LNCaP clone FGC (cell line): Measurements from ENCODE around the gene ARL8B.
"Not testable (repeated sequence)": the region's sequence is repeated elsewhere in the genome, so short reads cannot be mapped to it uniquely, and the experiment has no call there.

Source experiments
- DNase-seq: peaks from one replicate; pipeline ENCODE4 v3.0.0-alpha.2; 2011; ENCODE audit warnings: low read depth
- H3K4me3 ChIP-seq: 2 replicates; pipeline ENCODE4 v1.5.1; 2011; ENCODE audit warnings: mild to moderate bottlenecking, low read depth, low read length, control low read depth
- TF ChIP-seq, protein P1 (sequence below): IDR thresholded peaks from 2 replicates; pipeline ENCODE4 v1.5.1; 2012; ENCODE audit warnings: mild to moderate bottlenecking; ENCODE audit not compliant: control insufficient read depth, insufficient read depth; ENCODE audit errors: extremely low read depth

Gene ARL8B

DNA sequence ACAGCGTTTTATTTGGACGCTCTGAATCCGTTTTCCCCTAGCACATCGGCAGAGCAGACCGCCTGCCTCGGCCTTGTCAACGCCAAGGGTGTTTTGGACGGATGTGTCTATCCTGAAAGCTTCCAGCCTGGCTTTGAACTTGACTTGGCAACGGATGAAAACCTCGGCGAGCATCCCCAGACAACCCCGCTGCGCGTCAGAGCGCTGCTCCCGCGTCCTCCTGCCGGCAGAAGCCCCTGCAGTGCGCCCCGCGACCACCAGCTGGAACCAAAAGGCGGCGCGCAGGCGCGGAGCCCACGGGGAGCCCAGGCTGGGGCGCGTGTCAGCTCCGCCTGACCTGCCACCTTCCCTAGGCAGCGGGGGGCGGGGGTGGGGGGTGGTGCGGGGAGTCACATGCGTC, 26.2 kb upstream of the ARL8B start:
- DNase-seq, result no peak
- H3K4me3 ChIP-seq, result no peak overlapping the region
- TF ChIP-seq, protein P1, sequence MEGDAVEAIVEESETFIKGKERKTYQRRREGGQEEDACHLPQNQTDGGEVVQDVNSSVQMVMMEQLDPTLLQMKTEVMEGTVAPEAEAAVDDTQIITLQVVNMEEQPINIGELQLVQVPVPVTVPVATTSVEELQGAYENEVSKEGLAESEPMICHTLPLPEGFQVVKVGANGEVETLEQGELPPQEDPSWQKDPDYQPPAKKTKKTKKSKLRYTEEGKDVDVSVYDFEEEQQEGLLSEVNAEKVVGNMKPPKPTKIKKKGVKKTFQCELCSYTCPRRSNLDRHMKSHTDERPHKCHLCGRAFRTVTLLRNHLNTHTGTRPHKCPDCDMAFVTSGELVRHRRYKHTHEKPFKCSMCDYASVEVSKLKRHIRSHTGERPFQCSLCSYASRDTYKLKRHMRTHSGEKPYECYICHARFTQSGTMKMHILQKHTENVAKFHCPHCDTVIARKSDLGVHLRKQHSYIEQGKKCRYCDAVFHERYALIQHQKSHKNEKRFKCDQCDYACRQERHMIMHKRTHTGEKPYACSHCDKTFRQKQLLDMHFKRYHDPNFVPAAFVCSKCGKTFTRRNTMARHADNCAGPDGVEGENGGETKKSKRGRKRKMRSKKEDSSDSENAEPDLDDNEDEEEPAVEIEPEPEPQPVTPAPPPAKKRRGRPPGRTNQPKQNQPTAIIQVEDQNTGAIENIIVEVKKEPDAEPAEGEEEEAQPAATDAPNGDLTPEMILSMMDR, result no peak

DNA sequence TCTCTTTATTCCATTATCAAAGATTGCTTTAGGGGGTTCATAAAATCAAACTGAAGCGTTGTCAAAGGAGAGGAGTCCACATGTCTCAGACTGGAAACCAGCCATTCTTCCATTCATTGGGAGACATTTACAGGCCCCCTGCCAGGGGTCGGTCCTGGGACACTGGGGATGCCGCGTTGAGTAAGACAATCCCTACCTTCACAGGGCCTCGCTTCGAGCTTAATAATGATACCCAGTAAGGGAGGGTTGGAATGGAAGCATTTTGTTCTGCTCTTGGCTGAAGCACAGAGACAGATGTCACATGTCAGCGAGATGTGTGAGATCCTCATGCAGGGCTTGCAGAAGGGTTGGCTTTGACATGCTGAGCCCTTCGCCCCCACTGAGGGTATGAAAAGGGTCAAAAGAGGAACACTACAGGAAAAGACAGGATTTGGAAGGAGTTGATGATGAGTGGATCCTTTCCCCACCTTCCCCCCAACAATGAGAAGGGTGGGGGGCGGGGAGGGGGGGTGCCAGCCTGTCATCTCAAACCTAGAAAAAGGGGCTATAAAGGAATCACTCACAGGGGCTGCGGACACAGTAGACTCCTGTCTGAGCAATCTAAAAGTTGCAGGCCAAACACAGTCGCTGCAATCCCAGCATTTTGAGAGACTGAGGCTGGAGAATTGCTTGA, 25.6 kb upstream of the ARL8B start:
- H3K4me3 ChIP-seq, result no peak overlapping the region
- no peak for DNase-seq
- TF ChIP-seq, protein P1, result no peak

DNA sequence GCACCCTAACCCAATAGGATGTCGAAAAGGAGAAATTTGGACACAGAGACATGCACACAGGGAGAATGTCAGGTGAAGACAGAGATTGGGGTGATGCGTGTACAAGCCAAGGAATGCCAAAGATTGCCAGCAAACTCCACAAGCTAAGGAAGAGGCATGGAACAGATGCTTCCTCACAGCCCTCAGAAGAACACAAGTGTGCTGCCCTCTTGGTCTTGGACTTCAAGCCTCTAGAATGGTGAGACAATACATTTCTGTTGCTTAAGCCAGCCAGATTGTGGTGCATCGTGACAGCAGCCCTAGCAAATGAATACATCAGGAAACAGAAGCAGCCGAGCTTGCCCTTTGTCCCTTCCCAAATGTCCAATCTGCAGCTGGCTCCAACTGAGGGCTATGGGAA, 23.7 kb upstream of the ARL8B start:
- no peak overlapping the region for H3K4me3 ChIP-seq
- DNase-seq, result no peak
- TF ChIP-seq, protein P1, result no peak

DNA sequence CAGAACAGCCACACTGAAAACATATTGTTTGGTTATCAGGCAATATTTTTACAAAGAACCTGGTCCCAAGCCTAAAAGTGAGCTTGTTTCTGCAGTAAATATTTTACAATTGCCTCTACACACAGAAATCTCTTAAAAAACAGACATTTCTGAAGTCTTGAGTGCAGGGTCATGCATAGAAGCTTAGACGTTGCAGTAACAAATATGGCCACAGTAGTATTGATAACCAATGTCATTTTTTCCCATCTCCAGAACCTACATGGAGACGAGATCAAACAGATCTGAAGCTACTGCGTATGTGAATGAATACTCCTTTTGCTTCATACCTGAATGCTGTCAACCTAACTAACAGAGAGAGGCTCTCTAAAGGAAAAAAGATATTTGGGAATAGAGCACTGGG, 19.6 kb upstream of the ARL8B start:
- no peak for DNase-seq
- H3K4me3 ChIP-seq, result no peak overlapping the region
- TF ChIP-seq, protein P1, result no peak

GRCh38 chr3:5103743-5104142, 18.3 kb upstream of the ARL8B start:
- DNase-seq, result no peak
- H3K4me3 ChIP-seq, result no peak overlapping the region
- TF ChIP-seq, protein P1, result no peak

GRCh38 chr3:5105050-5105449, 17.0 kb upstream of the ARL8B start:
- TF ChIP-seq, protein P1, result no peak
- H3K4me3 ChIP-seq, result no peak overlapping the region
- DNase-seq, result no peak

DNA sequence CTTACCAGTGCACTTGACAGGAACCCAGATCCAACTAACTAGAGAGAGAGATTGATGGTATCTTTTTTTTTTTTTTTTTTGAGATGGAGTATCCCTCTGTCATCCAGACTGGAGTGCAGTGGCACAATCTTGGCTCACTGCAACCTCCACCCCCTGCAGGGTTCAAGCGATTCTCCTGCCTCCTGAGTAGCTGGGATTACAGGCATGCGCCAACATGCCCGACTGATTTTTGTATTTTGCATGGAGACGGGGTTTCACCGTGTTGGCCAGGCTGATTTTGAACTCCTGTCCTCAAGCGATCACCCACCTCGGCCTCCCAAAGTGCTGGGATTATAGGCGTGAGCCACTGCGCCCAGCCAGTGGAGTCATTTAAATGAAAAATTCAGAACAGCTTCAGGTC, 15.7 kb upstream of the ARL8B start:
- DNase-seq, result not testable (repeated sequence)

GRCh38 chr3:5106933-5107334, 15.2 kb upstream of the ARL8B start:
- H3K4me3 ChIP-seq, result not testable (repeated sequence)

More for the DNA sequence above, 15.7 kb upstream of the ARL8B start:
- H3K4me3 ChIP-seq, result not testable (repeated sequence)

More at GRCh38 chr3:5106933-5107334, 15.2 kb upstream of the ARL8B start:
- DNase-seq, result not testable (repeated sequence)
